HL-60 (cell line): ENCODE results near the gene NR3C2.

Experiments used
- DNase-seq, 2 experiments: peaks; one replicate each; pipeline ENCODE4 v3.0.0-alpha.2; 2010 to 2020; ENCODE audit warnings: low read depth in 1 of 2, low spot score in 1 of 2
- H3K27ac ChIP-seq: fragments of 250-450 bp; sonication (Bioruptor Pico); replicated peaks from 2 replicates; pipeline ENCODE4 v1.5.1; 2020; ENCODE audit warnings: mild to moderate bottlenecking, moderate library complexity
- H3K27me3 ChIP-seq: fragments of 250-450 bp; sonication (Bioruptor Pico); 2 replicates; pipeline ENCODE4 v1.5.1; 2021; ENCODE audit warnings: mild to moderate bottlenecking, moderate library complexity; ENCODE audit not compliant: insufficient read depth, poor library complexity, severe bottlenecking
- H3K4me3 ChIP-seq: replicated peaks from 2 replicates; pipeline ENCODE4 v1.5.1; 2011; ENCODE audit warnings: mild to moderate bottlenecking, control low read depth, low read length; ENCODE audit not compliant: insufficient read depth
- GABPA ChIP-seq: IDR thresholded peaks from 2 replicates; pipeline ENCODE4 v1.6.1; 2012; ENCODE audit warnings: low read depth
- POLR2AphosphoS5 ChIP-seq: IDR thresholded peaks from 2 replicates; pipeline ENCODE4 v1.6.1; 2012; ENCODE audit warnings: low read depth
- SPI1 ChIP-seq: IDR thresholded peaks from 2 replicates; pipeline ENCODE4 v1.6.1; 2012; ENCODE audit warnings: low read depth, mild to moderate bottlenecking, borderline replicate concordance
- TF ChIP-seq, protein P1 (sequence below): IDR thresholded peaks from 2 replicates; pipeline ENCODE4 v1.6.1; 2012; ENCODE audit warnings: low read depth; ENCODE audit not compliant: insufficient replicate concordance
- TF ChIP-seq, protein P2 (sequence below): IDR thresholded peaks from one replicate; pipeline ENCODE4 v1.5.1; 2011; ENCODE audit warnings: low read length, control low read depth, inconsistent platforms; ENCODE audit not compliant: insufficient read depth

The NR3C2 gene

DNA sequence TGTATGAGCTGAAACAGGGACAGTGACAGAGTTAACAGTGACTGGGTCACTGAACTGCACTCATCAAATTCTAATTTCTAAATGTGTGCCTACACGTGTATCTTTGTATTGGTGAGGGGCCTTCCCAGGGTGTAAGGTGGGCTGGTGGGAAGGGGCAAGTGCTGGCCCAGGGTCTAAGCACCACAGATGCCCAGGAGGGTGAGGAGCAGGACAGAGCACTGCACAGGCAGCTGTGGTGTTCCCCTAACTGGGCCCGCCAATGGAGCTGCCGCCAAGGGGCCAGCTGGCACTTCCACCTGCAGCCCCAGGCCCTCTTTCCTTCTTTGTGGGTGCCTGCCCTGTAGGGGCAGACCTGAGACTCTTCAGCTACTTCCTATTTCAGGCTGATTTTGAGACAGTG lies 360.5 kb downstream of the NR3C2 start:
- DNase-seq, result no peak
- Histone ChIP-seq H3K27ac (no peak overlapping the region), H3K4me3 (no peak overlapping the region), H3K27me3 (no peaks in the 10 kb centered on the region)
- TF ChIP-seq POLR2AphosphoS5 (no peak), SPI1 (no peak), GABPA (no peak)
- TF ChIP-seq, protein P1, sequence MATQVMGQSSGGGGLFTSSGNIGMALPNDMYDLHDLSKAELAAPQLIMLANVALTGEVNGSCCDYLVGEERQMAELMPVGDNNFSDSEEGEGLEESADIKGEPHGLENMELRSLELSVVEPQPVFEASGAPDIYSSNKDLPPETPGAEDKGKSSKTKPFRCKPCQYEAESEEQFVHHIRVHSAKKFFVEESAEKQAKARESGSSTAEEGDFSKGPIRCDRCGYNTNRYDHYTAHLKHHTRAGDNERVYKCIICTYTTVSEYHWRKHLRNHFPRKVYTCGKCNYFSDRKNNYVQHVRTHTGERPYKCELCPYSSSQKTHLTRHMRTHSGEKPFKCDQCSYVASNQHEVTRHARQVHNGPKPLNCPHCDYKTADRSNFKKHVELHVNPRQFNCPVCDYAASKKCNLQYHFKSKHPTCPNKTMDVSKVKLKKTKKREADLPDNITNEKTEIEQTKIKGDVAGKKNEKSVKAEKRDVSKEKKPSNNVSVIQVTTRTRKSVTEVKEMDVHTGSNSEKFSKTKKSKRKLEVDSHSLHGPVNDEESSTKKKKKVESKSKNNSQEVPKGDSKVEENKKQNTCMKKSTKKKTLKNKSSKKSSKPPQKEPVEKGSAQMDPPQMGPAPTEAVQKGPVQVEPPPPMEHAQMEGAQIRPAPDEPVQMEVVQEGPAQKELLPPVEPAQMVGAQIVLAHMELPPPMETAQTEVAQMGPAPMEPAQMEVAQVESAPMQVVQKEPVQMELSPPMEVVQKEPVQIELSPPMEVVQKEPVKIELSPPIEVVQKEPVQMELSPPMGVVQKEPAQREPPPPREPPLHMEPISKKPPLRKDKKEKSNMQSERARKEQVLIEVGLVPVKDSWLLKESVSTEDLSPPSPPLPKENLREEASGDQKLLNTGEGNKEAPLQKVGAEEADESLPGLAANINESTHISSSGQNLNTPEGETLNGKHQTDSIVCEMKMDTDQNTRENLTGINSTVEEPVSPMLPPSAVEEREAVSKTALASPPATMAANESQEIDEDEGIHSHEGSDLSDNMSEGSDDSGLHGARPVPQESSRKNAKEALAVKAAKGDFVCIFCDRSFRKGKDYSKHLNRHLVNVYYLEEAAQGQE, result no peak
- TF ChIP-seq, protein P2, sequence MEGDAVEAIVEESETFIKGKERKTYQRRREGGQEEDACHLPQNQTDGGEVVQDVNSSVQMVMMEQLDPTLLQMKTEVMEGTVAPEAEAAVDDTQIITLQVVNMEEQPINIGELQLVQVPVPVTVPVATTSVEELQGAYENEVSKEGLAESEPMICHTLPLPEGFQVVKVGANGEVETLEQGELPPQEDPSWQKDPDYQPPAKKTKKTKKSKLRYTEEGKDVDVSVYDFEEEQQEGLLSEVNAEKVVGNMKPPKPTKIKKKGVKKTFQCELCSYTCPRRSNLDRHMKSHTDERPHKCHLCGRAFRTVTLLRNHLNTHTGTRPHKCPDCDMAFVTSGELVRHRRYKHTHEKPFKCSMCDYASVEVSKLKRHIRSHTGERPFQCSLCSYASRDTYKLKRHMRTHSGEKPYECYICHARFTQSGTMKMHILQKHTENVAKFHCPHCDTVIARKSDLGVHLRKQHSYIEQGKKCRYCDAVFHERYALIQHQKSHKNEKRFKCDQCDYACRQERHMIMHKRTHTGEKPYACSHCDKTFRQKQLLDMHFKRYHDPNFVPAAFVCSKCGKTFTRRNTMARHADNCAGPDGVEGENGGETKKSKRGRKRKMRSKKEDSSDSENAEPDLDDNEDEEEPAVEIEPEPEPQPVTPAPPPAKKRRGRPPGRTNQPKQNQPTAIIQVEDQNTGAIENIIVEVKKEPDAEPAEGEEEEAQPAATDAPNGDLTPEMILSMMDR, result no peak

DNA sequence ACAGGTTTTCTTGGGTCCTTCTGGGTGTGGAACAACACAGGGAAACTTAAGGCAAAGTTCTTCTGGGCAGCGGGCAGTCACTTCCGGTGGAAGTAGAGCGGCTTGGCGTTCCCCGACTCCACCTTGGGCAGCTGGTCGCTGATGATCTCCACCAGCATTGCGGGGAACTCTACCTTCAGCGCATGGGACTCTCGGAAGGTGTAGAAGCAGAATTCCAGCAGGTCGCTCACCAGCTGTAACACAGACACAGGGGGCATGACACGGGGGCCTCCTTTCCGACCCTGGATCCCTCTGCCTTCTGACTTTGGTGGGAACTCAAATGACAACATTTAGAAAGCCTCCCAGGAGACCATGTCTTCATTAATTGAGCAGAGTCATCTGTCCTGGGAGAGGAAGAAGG lies 360.9 kb downstream of the NR3C2 start:
- H3K4me3 ChIP-seq, result no peak overlapping the region
- no peak overlapping the region for H3K27ac ChIP-seq
- no peak for DNase-seq
- TF ChIP-seq GABPA, result no peak
- no peak for TF ChIP-seq SPI1
- no peak for TF ChIP-seq POLR2AphosphoS5
- TF ChIP-seq, protein P2, result no peak
- TF ChIP-seq, protein P1, result no peak
- no peaks in the 10 kb centered on the region for H3K27me3 ChIP-seq

DNA sequence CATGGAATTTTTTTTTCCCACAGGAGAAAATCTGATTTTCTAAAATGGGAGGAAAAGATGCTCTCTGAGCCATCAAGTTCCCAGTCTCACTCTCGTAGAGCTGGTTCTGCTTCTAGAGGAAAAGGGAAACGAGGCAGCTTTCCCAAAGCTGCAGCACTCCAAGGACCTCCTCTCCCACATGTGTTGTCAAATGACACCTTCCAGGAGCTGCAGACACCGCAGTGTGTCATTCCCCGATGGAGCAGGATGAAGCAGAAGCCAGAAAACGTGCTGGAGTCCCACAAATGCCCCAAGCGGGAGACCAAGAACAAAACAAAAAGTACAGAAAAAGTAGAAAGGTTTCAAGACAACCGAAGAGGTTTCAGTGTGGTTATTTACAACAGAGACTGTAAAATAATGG lies 362.3 kb downstream of the NR3C2 start:
- TF ChIP-seq, protein P2, result no peak
- no peak for TF ChIP-seq SPI1
- no peak for TF ChIP-seq GABPA
- TF ChIP-seq POLR2AphosphoS5, result no peak
- TF ChIP-seq, protein P1, result no peak
- Histone ChIP-seq H3K4me3 (no peak overlapping the region), H3K27me3 (no peaks in the 10 kb centered on the region), H3K27ac (no peak overlapping the region)
- DNase-seq, result no peak
